GM18858 (cell line): ENCODE measurements around the gene LCE5A.
"Not testable (repeated sequence)": the region's sequence is repeated elsewhere in the genome, so short reads cannot be mapped to it uniquely, and the experiment has no call there.

Source experiments
- ATAC-seq: cut with Tn5 transposase; IDR thresholded peaks from one replicate; pipeline ENCODE4 v1.9.1; 2021; ENCODE audit not compliant: unreplicated experiment

The LCE5A gene

GRCh38 chr1:152515434-152515783 lies 4.8 kb downstream of the LCE5A start:
- no peak for ATAC-seq

- ATAC-seq, result no peak
These were observed 5.5 kb downstream of the LCE5A start for GRCh38 chr1:152516082-152516481.

GRCh38 chr1:152517237-152517811 lies 6.7 kb downstream of the LCE5A start:
- no peak for ATAC-seq

- no peak for ATAC-seq
These were observed 9.2 kb downstream of the LCE5A start for GRCh38 chr1:152519851-152520250.

GRCh38 chr1:152520561-152521090 lies 10.0 kb downstream of the LCE5A start:
- ATAC-seq, result no peak

GRCh38 chr1:152525080-152525641 lies 14.6 kb downstream of the LCE5A start:
- ATAC-seq, result no peak

GRCh38 chr1:152533327-152533938 lies 22.8 kb downstream of the LCE5A start:
- no peak for ATAC-seq

GRCh38 chr1:152535774-152536173 lies 25.2 kb downstream of the LCE5A start:
- ATAC-seq, result no peak

- ATAC-seq, result no peak
These were observed 26.9 kb downstream of the LCE5A start for GRCh38 chr1:152537496-152537895.

- ATAC-seq, result no peak
These were observed 29.3 kb downstream of the LCE5A start for GRCh38 chr1:152539901-152540300.

GRCh38 chr1:152543820-152544219 lies 33.2 kb downstream of the LCE5A start:
- ATAC-seq, result no peak

- ATAC-seq, result no peak
These were observed 36.1 kb downstream of the LCE5A start for GRCh38 chr1:152546704-152547103.

- ATAC-seq, result not testable (repeated sequence)
These were observed 37.8 kb downstream of the LCE5A start for GRCh38 chr1:152548358-152548757.
